HG03354 (cell line): Measurements from ENCODE around the gene ANXA5.
"Not testable (repeated sequence)": the region's sequence is repeated elsewhere in the genome, so short reads cannot be mapped to it uniquely, and the experiment has no call there.

Experiments used
- ATAC-seq: cut with Tn5 transposase; IDR thresholded peaks from one replicate; pipeline ENCODE4 v1.9.1; 2021; ENCODE audit warnings: mild to moderate bottlenecking; ENCODE audit not compliant: unreplicated experiment, poor library complexity, severe bottlenecking

The ANXA5 gene

DNA sequence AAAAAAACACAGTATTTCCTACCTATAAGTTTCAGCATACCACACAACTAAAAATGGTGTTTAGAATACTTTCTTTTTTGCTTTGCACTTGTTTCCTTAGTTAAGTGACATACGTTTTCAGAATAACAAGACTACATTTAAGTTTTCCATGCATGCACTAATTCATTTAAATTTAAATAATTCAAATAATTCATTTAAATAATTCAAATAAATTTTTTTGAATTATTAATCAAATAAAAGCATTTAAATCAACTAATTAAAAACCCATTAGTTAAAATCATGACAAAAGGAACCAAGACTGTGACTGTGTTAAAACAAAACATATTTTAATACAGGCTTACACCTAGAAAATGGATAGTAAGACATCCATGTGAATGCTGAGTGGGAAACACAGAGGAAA lies 12.8 kb downstream of the ANXA5 start:
- no peak for ATAC-seq

- ATAC-seq = no peak
These were observed 16.2 kb downstream of the ANXA5 start for GRCh38 chr4:121680571-121680970.

GRCh38 chr4:121679951-121680350 lies 16.8 kb downstream of the ANXA5 start:
- no peak for ATAC-seq

GRCh38 chr4:121679267-121679666 lies 17.5 kb downstream of the ANXA5 start:
- ATAC-seq = no peak

DNA sequence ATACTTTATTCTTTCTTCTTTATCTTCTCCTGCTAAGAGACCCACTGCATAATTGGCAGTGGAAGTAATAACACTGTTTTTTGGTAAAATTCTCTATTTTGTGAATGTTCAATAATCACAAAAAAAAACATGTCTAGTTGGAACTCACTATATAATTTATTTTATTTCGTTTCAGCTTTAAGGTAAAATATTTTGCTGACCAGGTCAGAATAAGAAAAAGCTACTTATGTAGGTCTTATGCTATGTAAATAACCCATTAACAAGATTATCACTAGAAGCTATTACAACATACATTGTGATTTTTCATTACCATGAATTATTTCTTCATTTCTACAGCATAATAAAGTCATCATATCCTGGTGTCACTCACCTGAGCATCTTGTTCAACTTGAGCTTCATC lies 19.3 kb downstream of the ANXA5 start:
- no peak for ATAC-seq

- ATAC-seq = no peak
These were observed 20.3 kb downstream of the ANXA5 start for GRCh38 chr4:121676345-121677075.

GRCh38 chr4:121675715-121676114 lies 21.1 kb downstream of the ANXA5 start:
- ATAC-seq = no peak

DNA sequence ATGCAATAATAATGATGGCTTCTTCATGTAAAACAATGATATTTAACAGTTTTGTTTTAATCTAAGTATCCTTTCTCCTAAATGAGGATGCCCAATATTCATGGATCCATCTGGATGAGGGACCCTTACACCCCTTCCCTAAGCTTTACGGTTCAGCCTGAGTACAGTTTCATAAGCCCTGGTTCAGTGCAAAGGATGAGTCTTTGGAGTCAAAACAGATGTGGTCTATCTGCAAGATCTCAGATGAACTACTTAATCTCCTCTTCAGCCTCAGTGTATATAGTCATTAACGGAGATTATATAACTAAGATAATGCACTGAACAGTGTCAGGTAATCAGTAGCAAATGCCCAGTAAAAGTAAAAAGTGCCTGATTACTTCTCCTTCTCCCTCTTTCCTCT lies 22.1 kb downstream of the ANXA5 start:
- no peak for ATAC-seq

GRCh38 chr4:121674191-121674590 lies 22.6 kb downstream of the ANXA5 start:
- no peak for ATAC-seq

DNA sequence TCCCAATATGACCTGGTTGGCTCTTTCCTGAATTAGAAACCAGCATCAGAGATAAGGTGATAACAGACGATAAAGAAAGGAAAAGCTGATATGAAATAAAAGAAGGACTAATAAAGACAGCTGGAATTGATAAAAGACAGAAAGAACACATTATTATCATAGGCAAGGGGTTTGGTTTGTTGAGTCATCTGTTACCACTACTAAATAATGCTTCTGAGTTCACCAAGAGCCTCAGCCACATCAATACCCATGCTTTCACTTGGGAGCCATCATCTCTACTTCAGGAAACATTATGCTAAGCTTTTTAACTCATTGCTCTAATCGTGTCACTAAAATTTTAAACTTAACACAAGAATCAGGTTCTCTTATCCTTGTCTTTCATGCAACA lies 27.6 kb downstream of the ANXA5 start:
- no peak for ATAC-seq

DNA sequence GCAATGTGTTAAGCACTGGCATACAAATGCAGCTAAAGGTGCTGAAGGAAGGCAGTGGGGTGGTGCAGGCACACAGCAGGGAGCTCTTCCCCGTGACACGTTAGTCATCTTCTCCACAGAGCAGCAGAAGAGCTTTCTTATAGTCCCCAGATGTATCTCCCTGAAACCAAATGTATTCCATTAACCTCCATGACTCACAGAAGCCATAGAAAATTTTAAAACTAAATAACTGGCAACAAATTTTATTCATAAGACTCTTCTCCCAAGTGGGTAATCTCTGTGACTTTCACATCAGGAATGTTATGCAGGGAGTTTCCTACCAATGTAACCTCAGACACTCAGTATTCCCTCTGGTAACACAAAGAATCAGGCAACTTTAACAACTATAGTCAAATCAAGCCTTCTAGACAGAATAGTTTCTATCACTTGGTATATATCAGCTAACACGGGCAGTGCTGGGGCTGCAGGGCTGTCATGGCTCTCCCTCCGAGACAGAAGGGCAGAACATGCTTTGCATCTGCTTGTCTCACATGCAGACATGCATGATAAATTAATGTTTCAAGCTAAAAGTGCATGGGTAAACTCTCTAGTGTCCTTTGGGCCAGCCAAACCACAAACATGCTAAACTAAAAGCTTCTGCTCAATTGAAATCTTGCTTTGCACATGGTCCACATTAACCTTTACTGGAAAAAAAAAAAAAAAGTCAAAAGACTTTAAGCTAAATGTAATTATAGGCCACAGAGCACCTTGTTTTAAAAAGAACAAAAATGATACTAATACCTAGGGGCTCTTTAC lies 28.2 kb downstream of the ANXA5 start:
- no peak for ATAC-seq

- no peak for ATAC-seq
These were observed 30.6 kb downstream of the ANXA5 start for GRCh38 chr4:121666091-121666679.

GRCh38 chr4:121665371-121665770 lies 31.4 kb downstream of the ANXA5 start:
- ATAC-seq = no peak

- ATAC-seq = no peak
These were observed 34.6 kb downstream of the ANXA5 start for GRCh38 chr4:121662225-121662624.

DNA sequence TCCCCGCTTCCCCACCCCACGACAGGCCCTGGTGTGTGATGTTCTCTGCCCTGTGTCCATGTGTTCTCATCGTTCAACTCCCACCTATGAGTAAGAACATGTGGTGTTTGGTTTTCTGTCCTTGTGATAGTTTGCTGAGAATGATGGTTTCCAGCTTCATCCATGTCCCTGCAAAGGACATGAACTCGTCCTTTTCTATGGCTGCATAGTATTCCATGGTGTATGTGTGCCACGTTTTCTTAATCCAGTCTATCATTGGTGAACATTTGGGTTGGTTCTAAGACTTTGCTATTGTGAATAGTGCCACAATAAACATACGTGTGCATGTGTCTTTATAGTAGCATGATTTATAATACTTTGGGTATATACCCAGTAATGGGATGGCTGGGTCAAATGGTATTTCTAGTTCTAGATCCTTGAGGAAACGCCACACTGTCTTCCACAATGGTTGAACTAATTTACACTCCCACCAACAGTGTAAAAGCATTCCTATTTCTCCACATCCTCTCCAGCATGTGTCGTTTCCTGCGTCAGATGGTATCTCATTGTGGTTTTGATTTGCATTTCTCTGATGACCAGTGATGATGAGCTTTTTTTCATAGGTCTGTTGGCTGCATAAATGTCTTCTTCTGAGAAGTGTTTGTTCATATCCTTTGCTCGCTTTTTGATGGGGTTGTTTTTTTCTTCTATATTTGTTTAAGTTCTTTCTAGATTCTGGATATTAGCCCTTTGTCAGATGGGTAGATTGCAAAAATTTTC lies 36.4 kb downstream of the ANXA5 start:
- not testable (repeated sequence) for ATAC-seq

DNA sequence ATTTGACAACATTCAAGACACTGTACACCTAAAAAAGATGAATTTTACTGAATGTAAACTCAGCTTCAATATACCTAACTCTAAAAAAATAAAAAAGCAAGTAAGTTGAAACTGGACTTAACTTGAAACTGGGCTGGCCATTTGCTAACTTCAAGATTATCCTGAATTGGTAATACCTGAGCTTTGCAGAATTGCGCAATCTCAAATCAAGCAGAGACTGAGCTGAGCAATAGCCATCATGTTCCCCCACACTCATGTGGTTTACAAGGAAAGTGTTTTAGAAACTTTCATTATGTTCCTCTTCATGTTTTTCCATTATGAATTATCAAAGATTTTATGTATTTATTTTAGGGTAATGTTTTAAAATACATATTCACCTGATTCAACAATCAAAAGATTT lies 38.7 kb downstream of the ANXA5 start:
- no peak for ATAC-seq

GRCh38 chr4:121656269-121656641 lies 40.5 kb downstream of the ANXA5 start:
- peak; percentile 43 for ATAC-seq

- ATAC-seq = no peak
These were observed 41.2 kb downstream of the ANXA5 start for GRCh38 chr4:121655320-121656268.

- ATAC-seq = peak; percentile 92
These were observed 42.0 kb downstream of the ANXA5 start for GRCh38 chr4:121654738-121655137.
